Body of pancreas (tissue), 4 donors: ENCODE results near the gene ZNF423.

ENCODE experiments used
- CTCF ChIP-seq, 7 experiments: fragments of 450-650 bp in 4 of 7; fragments of 200-600 bp in 3 of 7; sonication (generic) in 3 of 7; IDR thresholded peaks; one replicate each; pipeline ENCODE4 v1.5.1; 2016 to 2019; ENCODE audit warnings: antibody characterized with exemption in 7 of 7
- POLR2A ChIP-seq, 3 donors: fragments of 450-650 bp; IDR thresholded peaks; one replicate each; pipeline ENCODE4 v1.6.1; 2016; ENCODE audit warnings: antibody characterized with exemption in 3 of 3, mild to moderate bottlenecking in 2 of 3

- TF ChIP-seq CTCF (IDR thresholded peaks at IDR 0.05) (no peak), POLR2A (IDR thresholded peaks at IDR 0.05) (no peak)
Observed at GRCh38 chr16:49746545-49746944, 109.4 kb downstream of the ZNF423 start.
